DMS153 treated with DMSO at 0.1 percent for 48 hours (cell line): Measurements from ENCODE around the gene TRIM50.
"Not testable (repeated sequence)": the region's sequence is repeated elsewhere in the genome, so short reads cannot be mapped to it uniquely, and the experiment has no call there.

Experiments used
- DNase-seq: peaks from one replicate; lab custom pipeline; 2025; ENCODE audit not compliant: unreplicated experiment; lab: John Stamatoyannopoulos, UW

The TRIM50 gene

GRCh38 chr7:73327922-73328321, at the start of gene TRIM50, which contains the start of gene FKBP6:
Gene TRIM50 (minus strand): TSS chr7:73328082. CDS start chr7:73324787, 3,295 bp downstream.
Gene FKBP6 (plus strand): TSS chr7:73328161. CDS start chr7:73328429, 268 bp downstream.
- DNase-seq, result not testable (repeated sequence)

DNA sequence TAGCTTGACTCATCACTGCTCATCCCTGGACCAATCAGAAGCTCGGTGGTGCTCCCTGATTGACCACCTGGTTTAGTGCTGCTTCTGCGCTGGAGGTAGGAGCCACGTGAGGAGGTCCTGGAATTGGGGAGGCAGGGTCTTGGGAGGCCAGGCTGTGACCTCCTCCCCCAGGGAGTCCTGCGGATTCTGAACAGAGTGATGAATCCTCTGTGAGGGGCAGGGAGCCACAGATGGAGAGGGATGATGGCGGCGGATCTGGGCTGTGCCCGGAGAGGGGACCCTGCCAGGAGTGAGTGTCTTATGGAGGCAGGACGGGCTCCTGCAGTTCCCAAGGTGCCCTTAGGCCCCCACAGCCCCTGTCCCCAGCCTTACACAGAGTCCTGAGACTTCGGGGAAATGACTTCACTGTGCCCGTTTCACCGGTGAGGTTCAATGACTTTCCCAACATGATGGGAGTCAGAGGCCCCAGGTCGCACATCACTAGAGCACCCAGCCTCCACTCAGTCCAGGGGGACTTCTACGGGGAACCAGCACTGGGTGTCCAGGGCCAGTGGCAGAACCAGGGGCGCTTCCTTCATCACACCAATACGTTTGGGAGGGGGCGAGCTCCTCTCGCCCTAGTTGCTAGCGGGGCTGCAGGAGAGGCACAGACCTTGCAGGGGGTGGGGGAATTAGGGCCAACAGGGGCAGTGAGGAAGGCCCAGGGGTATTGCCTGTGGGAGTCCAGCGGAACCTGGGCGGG, 49.0 kb upstream of the TRIM50 start:
- DNase-seq, result no peak

GRCh38 chr7:73376262-73376661, 48.4 kb upstream of the TRIM50 start:
- DNase-seq, result not testable (repeated sequence)

GRCh38 chr7:73373741-73374140, 45.9 kb upstream of the TRIM50 start:
- DNase-seq, result no peak

DNA sequence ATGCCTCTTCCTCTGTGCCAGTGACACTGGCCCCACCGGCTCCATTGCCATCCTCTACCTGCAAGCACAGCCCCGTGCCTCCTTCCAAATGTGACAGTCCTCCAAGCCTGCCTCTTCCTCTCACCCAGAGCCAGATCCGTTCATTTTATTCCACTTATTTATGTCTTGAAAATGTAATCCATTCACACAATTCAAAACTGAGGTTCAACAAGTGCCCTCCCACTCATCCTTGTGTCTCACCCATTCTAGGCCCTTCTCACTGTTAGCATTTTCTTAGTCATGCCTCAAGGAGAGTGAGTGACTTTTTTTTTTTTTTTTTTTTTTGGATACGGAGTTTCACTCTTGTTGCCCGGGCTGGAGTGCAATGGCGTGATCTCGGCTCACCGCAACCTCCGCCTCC, 41.7 kb upstream of the TRIM50 start:
- no peak for DNase-seq

GRCh38 chr7:73369009-73369408, 41.1 kb upstream of the TRIM50 start:
- no peak for DNase-seq

GRCh38 chr7:73366990-73367389, 39.1 kb upstream of the TRIM50 start:
- no peak for DNase-seq

- no peak for DNase-seq
These were observed 38.2 kb upstream of the TRIM50 start for GRCh38 chr7:73366127-73366526.

GRCh38 chr7:73364006-73364728, 36.3 kb upstream of the TRIM50 start:
- DNase-seq, result no peak

- DNase-seq, result no peak
These were observed 35.5 kb upstream of the TRIM50 start for GRCh38 chr7:73363225-73364005.

DNA sequence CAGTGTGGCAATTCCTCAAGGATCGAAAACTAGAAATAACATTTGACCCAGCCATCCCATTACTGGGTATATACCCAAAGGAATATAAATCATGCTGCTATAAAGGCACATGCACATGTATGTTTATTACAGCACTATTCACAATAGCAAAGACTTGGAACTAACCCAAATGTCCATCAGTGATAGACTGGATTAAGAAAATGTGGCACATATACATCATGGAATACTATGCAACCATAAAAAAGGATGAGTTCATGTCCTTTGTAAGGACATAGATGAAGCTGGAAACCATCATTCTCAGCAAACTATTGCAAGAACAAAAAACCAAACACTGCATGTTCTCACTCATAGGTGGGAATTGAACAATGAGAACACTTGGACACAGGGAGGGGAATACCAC, 32.7 kb upstream of the TRIM50 start:
- DNase-seq, result not testable (repeated sequence)

DNA sequence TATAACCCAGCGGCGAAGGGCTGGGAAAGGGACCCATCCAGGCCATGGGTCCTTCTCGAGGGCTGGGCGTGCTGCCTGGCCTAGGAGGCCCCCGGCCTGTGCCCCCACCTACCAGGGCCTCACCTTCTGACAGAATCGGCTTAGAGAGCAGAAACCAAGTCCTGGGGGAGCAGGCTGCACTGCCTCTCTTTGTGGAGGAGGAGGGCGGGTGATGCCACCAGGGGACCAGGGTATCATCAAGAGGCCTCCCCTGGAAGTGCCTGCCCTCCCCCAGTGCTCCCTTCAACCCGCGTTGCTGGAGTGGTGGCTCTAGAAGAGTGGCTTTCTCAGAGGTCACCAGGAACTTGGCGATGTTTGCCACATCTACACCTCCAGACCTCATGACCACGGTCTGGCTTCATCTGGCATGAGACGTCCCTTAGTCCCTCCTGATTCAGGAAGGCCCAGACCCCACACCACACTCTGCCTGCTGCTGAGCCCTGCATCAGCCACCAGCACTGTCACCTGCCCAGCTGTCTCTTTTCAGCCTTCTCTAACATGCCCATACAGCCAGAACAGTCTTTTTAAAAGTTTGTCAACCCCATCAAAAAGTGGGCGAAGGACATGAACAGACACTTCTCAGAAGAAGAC, 32.0 kb upstream of the TRIM50 start:
- DNase-seq, result no peak

GRCh38 chr7:73359306-73359705, 31.4 kb upstream of the TRIM50 start:
- no peak for DNase-seq

DNA sequence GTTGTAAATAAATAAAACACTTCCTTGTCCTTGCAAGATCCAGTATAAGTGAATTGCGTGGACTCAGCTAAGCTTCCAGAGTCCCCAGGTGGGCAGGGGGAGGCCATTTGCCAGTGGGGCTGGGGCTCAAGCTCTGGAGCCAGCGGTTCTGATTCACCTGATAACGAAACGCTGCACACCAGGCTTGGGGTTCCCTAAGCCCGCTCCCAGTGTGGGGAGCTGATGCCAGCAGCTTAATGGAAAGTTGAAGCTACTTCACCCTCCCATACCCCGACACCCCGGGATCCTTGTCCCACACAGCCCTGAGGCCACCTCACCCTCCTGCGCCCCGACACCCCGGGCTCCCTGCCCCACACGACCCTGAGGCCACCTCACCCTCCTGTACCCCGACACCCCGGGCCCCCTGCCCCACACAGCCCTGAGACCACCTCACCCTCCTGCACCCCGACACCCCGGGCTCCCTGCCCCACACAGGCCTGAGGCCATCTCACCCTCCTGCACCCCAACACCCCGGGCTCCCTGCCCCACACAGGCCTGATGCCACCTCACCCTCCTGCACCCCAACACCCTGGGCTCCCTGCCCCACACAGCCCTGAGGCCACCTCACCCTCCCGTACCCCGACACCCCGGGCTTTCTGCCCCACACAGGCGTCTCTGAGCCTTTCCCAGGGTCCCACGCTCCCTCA, 30.9 kb upstream of the TRIM50 start:
- DNase-seq, result no peak

- no peak for DNase-seq
These were observed 28.3 kb upstream of the TRIM50 start for GRCh38 chr7:73356159-73356558.

DNA sequence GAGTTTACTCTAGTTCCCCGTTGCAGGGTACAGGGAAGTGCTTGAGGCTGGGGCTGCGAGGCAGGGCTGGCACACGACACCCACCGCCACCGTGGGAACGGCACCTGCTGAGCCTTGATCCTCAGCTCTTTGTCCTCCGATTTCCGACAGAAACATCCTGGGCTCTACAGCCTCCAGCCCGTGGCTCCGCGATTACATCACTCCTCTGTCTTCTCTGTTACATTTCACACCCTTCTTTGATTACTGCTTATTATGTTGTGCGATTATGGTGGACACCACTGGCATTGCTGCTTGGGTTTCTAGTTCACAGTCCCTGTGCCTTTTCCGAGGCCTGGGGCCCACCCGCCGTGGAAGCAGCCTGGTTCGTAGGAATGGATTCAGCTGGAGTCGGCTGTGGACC, 26.9 kb upstream of the TRIM50 start:
- DNase-seq, result no peak

GRCh38 chr7:73354196-73354595, 26.3 kb upstream of the TRIM50 start:
- no peak for DNase-seq

GRCh38 chr7:73353243-73353642, 25.4 kb upstream of the TRIM50 start:
- DNase-seq, result no peak

DNA sequence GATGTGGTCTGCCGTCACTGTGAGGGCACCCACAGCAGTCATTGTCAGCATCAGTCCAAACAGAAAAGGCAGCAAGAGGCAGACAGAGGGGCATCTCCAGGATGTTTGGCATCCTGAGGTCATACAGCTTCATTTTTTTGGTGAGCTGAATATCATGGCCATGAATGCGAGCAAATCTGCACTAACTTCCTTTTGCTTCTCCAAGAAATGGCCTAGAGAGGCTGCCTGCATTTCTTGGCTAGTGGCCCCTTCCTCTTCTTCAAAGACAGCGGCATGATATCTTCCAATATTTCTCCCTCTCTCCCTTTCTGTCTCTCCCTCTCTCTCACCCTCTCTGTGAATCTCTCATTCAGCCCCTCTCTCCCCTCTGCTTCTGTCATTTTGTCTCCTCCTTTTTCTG, 24.9 kb upstream of the TRIM50 start:
- no peak for DNase-seq

- DNase-seq, result no peak
These were observed 23.7 kb upstream of the TRIM50 start for GRCh38 chr7:73351447-73352167.
